K562 (cell line): Measurements from ENCODE around the gene FERMT3. TPM values are rescaled to one million over a fixed set of nuclear protein-coding genes. Genes with fewer than 3 reads are reported as not detected.
A peak's percentile ranks its signal among the peaks of the same experiment; 100 is the strongest.

Source experiments
- ARID2 ChIP-seq: fragments of 450-650 bp; IDR thresholded peaks from 2 replicates; pipeline ENCODE4 v1.6.1; 2017; ENCODE audit warnings: antibody characterized with exemption, mild to moderate bottlenecking
- ASH1L ChIP-seq: fragments of 450-650 bp; IDR thresholded peaks from 2 replicates; pipeline ENCODE4 v1.6.1; 2018; ENCODE audit warnings: borderline replicate concordance, mild to moderate bottlenecking, low read depth; ENCODE audit not compliant: partially characterized antibody
- BRF1 ChIP-seq: IDR thresholded peaks from 3 replicates; pipeline ENCODE4 v1.6.1; 2011; ENCODE audit warnings: borderline replicate concordance, mild to moderate bottlenecking; ENCODE audit not compliant: insufficient read length; ENCODE audit errors: extremely low read depth
- CEBPG ChIP-seq, 3 experiments: fragments of 200-800 bp in 1 of 3; sonication (Bioruptor generic) in 1 of 3; sonication (generic) in 1 of 3; formaldehyde crosslinking in 1 of 3; IDR thresholded peaks in 2 of 3; conservative IDR thresholded peaks in 1 of 3; 2 replicates each; pipeline versions ENCODE4 v1.6.1 to v1.8.0; 2016 to 2022; ENCODE audit warnings: missing compliant biosample characterization in 2 of 3, missing genetic modification characterization in 2 of 3, mild to moderate bottlenecking in 1 of 3, missing genetic modification reagents in 1 of 3
- CGGBP1 ChIP-seq: fragments of 250-450 bp; sonication (Bioruptor Pico); IDR thresholded peaks from 2 replicates; pipeline ENCODE4 v1.9.0; 2021; ENCODE audit warnings: mild to moderate bottlenecking
- COPS2 ChIP-seq: fragments of 450-650 bp; conservative IDR thresholded peaks from 2 replicates; pipeline ENCODE4 v1.6.1; 2016; ENCODE audit warnings: mild to moderate bottlenecking, moderate library complexity
- DDX20 ChIP-seq: fragments of 450-650 bp; IDR thresholded peaks from 2 replicates; pipeline ENCODE4 v1.6.1; 2016; ENCODE audit warnings: missing genetic modification characterization, low read depth, mild to moderate bottlenecking, missing compliant biosample characterization, moderate library complexity
- FIP1L1 ChIP-seq: fragments of 200-400 bp; formaldehyde crosslinking; IDR thresholded peaks from 2 replicates; pipeline ENCODE4 v1.6.1; 2018; ENCODE audit warnings: mild to moderate bottlenecking, low read depth, low read length; ENCODE audit not compliant: poor library complexity, severe bottlenecking
- GABPA ChIP-seq: fragments of 200-800 bp; sonication (Bioruptor generic); conservative IDR thresholded peaks from 2 replicates; pipeline ENCODE4 v1.6.1; 2016; ENCODE audit warnings: low read depth, missing genetic modification characterization, missing compliant biosample characterization
- HDAC2 ChIP-seq: fragments of 450-650 bp; IDR thresholded peaks from 2 replicates; pipeline ENCODE4 v1.6.1; 2016; ENCODE audit warnings: mild to moderate bottlenecking
- HNRNPLL ChIP-seq: fragments of 200-400 bp; formaldehyde crosslinking; IDR thresholded peaks from 2 replicates; pipeline ENCODE4 v1.6.1; 2017; ENCODE audit warnings: low read length, low read depth, mild to moderate bottlenecking; ENCODE audit not compliant: poor library complexity, severe bottlenecking
- KDM4B ChIP-seq, 2 experiments: fragments of 450-650 bp in 1 of 2; sonication (generic) in 1 of 2; IDR thresholded peaks; 2 replicates each; pipeline ENCODE4 v1.6.1; 2016 to 2017; ENCODE audit warnings: borderline replicate concordance in 2 of 2, antibody characterized with exemption in 1 of 2, low read depth in 1 of 2, mild to moderate bottlenecking in 1 of 2
- KLF13 ChIP-seq: fragments of 450-650 bp; IDR thresholded peaks from 2 replicates; pipeline ENCODE4 v1.6.1; 2016; ENCODE audit warnings: missing genetic modification characterization, low read depth, mild to moderate bottlenecking, missing compliant biosample characterization, moderate library complexity, borderline replicate concordance
- MEF2A ChIP-seq: IDR thresholded peaks from 2 replicates; pipeline ENCODE4 v1.6.1; 2011; ENCODE audit warnings: low read depth, mild to moderate bottlenecking, low read length, moderate library complexity; ENCODE audit not compliant: control insufficient read depth
- RHOXF2B ChIP-seq: fragments of 250-450 bp; sonication (Bioruptor Pico); conservative IDR thresholded peaks from 2 replicates; pipeline ENCODE4 v1.5.1; 2021
- SOX6 ChIP-seq: fragments of 450-650 bp; IDR thresholded peaks from 2 replicates; pipeline ENCODE4 v1.6.1; 2014; ENCODE audit warnings: mild to moderate bottlenecking
- SP2 ChIP-seq: IDR thresholded peaks from 2 replicates; pipeline ENCODE4 v1.6.1; 2011; ENCODE audit warnings: mild to moderate bottlenecking, low read depth, low read length, moderate library complexity; ENCODE audit not compliant: poor library complexity, severe bottlenecking; ENCODE audit errors: extremely low read depth
- ZNF277 ChIP-seq: fragments of 250-450 bp; sonication (Bioruptor Pico); IDR thresholded peaks from 2 replicates; pipeline ENCODE4 v1.8.0; 2022; ENCODE audit warnings: inconsistent platforms, mild to moderate bottlenecking, moderate library complexity, borderline replicate concordance
- ZNF592 ChIP-seq: fragments of 450-650 bp; IDR thresholded peaks from 2 replicates; pipeline ENCODE4 v1.6.1; 2017; ENCODE audit warnings: antibody characterized with exemption, mild to moderate bottlenecking
- ZNF75A ChIP-seq: fragments of 450-650 bp; formaldehyde crosslinking; IDR thresholded peaks from 2 replicates; pipeline ENCODE4 v1.4.0; 2020; ENCODE audit warnings: mild to moderate bottlenecking
- ZNF830 ChIP-seq: fragments of 250-450 bp; sonication (Bioruptor Pico); IDR thresholded peaks from 2 replicates; pipeline ENCODE4 v1.5.0; 2021; ENCODE audit warnings: mild to moderate bottlenecking
- ZSCAN29 ChIP-seq: fragments of 450-650 bp; IDR thresholded peaks from 2 replicates; pipeline ENCODE4 v1.6.1; 2017
- polyA plus RNA-seq, 8 experiments: library from polyadenylated mRNA; depleted of rRNA in 4 of 8; stranded (reverse) in 5 of 8; unstranded in 3 of 8; fragments of >200 nt; fragmentation: Nextera tagmentation in 2 of 8; fragmentation: Illumina TruSeq in 1 of 8; extraction: Ambion mirVana in 2 of 8; extraction: Trizol in 1 of 8; gene quantifications; 2 replicates each; pipeline versions ENCODE4 v1.2.1 to v1.2.3, GENCODE V29; 2011 to 2014; ENCODE audit warnings: inconsistent platforms in 1 of 8, missing spikeins in 1 of 8
- total RNA-seq, 7 experiments: library from RNA; depleted of rRNA in 6 of 7; stranded (reverse); fragments of >200 nt in 6 of 7; fragmentation: Illumina TruSeq in 2 of 7; extraction: Trizol in 2 of 7; gene quantifications; 2 replicates each; pipeline versions ENCODE4 v1.2.1 to v1.2.3, GENCODE V29; 2011 to 2021; ENCODE audit warnings: low replicate concordance in 1 of 7

FERMT3 gene
- total and polyA plus RNA-seq, 9 of the 15 experiments (the other 6 are each of a cell fraction or from before 2014, with no cell fraction given) = 3.2 to 275 (median 79.7) TPM

- TF ChIP-seq ZNF277 (CRISPR knock-in tag) (no peak), ZNF830 (CRISPR knock-in tag) (no peak), BRF1 (no peak), ZNF592 (peak; percentile 55), MEF2A (no peak), ZSCAN29 (peak; percentile 53; the same call in 1 of the 2 replicates), DDX20 (no peak), SOX6 (no peak), CGGBP1 (no peak), KLF13 (tag) (no peak; the same call in 1 of the 2 replicates), COPS2 (no peak), ASH1L (no peak), FIP1L1 (peak; percentile 90), ARID2 (no peak), ZNF75A (CRISPR knock-in tag) (no peak), KDM4B (IDR thresholded peaks at IDR 0.05; ENCODE audit: borderline replicate concordance in 2 of 2, low read depth in 1 of 2) (no peak), CEBPG (CRISPR knock-in tag; IDR thresholded peaks at IDR 0.05) (no peak), CEBPG (tag; conservative IDR thresholded peaks at IDR 0.05 in 1 of 2, IDR thresholded peaks at IDR 0.05 in 1 of 2) (no peak), SP2 (no peak), HDAC2 (no peak; the same call in 1 of the 2 replicates), HNRNPLL (peak; percentile 56), RHOXF2B (CRISPR knock-in tag) (no peak), GABPA (peak; percentile 74)
These were observed 40.5 kb upstream of the FERMT3 start, which contains the start of gene MACROD1 (continued) for GRCh38 chr11:64165842-64166635.
